OCI-LY7 (cell line): ENCODE measurements around the gene POU2AF2. TPM values are rescaled to one million over a fixed set of nuclear protein-coding genes. Genes with fewer than 3 reads are reported as not detected.

Experiments used
- BruUV-seq: library from RNA; stranded (reverse); fragments of 400-500 nt; replicated peaks from 2 replicates; lab custom pipeline; 2021; lab: Mats Ljungman, UMichigan
- CTCF ChIA-PET: fragments of 300-600 bp; sonication (Branson Sonifier 250); formaldehyde crosslinking; loops from one replicate; lab custom pipeline; 2022; ENCODE audit warnings: antibody characterized with exemption; ENCODE audit not compliant: unreplicated experiment; lab: Charles Lee
- POLR2A ChIA-PET: fragments of 300-600 bp; sonication (Branson Sonifier 250); formaldehyde crosslinking; loops from one replicate; lab custom pipeline; 2022; ENCODE audit warnings: antibody characterized with exemption; lab: Charles Lee
- DNase-seq: peaks from one replicate; pipeline ENCODE4 v3.0.0-alpha.2; 2015; ENCODE audit warnings: low spot score
- H2AFZ ChIP-seq: fragments of 200-600 bp; sonication (generic), shearing (Covaris generic); 2 replicates; pipeline ENCODE4 v1.6.1; 2014; ENCODE audit warnings: mild to moderate bottlenecking, antibody characterized with exemption, low read length, moderate library complexity
- H3K27ac ChIP-seq: fragments of 200-600 bp; sonication (generic); 2 replicates; pipeline ENCODE4 v1.5.1; 2014; ENCODE audit warnings: mixed run types, low read depth, mild to moderate bottlenecking, moderate library complexity, low read length, inconsistent platforms; ENCODE audit not compliant: poor library complexity, severe bottlenecking
- H3K36me3 ChIP-seq: fragments of 200-600 bp; sonication (generic); 2 replicates; pipeline ENCODE4 v1.6.1; 2014; ENCODE audit warnings: mild to moderate bottlenecking, antibody characterized with exemption, low read length, moderate library complexity, mixed read lengths; ENCODE audit not compliant: insufficient read depth
- H3K4me1 ChIP-seq: fragments of 200-600 bp; sonication (generic); 2 replicates; pipeline ENCODE4 v1.5.1; 2014; ENCODE audit warnings: mild to moderate bottlenecking, low read length; ENCODE audit not compliant: insufficient read depth, poor library complexity, severe bottlenecking
- H3K4me2 ChIP-seq: fragments of 200-600 bp; sonication (generic); 2 replicates; pipeline ENCODE4 v1.6.1; 2014; ENCODE audit warnings: mild to moderate bottlenecking, low read length
- H3K4me3 ChIP-seq: fragments of 200-600 bp; sonication (generic); 2 replicates; pipeline ENCODE4 v1.5.1; 2014; ENCODE audit warnings: mild to moderate bottlenecking, low read depth, low read length; ENCODE audit not compliant: poor library complexity, severe bottlenecking
- H3K79me2 ChIP-seq: fragments of 200-600 bp; sonication (generic); 2 replicates; pipeline ENCODE4 v1.6.1; 2016; ENCODE audit warnings: low read depth, mild to moderate bottlenecking, low read length, moderate library complexity, mixed read lengths; ENCODE audit not compliant: insufficient read depth
- H3K9me2 ChIP-seq: fragments of 200-600 bp; sonication (generic); 2 replicates; pipeline ENCODE4 v1.6.1; 2016; ENCODE audit warnings: mild to moderate bottlenecking, low read length, mixed read lengths; ENCODE audit not compliant: insufficient read depth
- H3K9me3 ChIP-seq: fragments of 200-600 bp; sonication (generic); 2 replicates; pipeline ENCODE4 v1.6.1; 2014; ENCODE audit warnings: mild to moderate bottlenecking, mixed run types, low read length, mixed read lengths
- H4K20me1 ChIP-seq: fragments of 200-600 bp; sonication (generic); 2 replicates; pipeline ENCODE4 v1.6.1; 2014; ENCODE audit warnings: mild to moderate bottlenecking, antibody characterized with exemption, low read length, moderate library complexity, mixed read lengths; ENCODE audit not compliant: insufficient read depth
- CTCF ChIP-seq: fragments of 200-600 bp; sonication (generic); conservative IDR thresholded peaks from 2 replicates; pipeline ENCODE4 v1.5.1; 2014; ENCODE audit warnings: mild to moderate bottlenecking, antibody characterized with exemption, low read length, moderate library complexity, mixed read lengths
- EZH2phosphoT487 ChIP-seq: fragments of 200-600 bp; sonication (generic); IDR thresholded peaks from 2 replicates; pipeline ENCODE4 v1.6.1; 2018; ENCODE audit warnings: low read depth, borderline replicate concordance, mild to moderate bottlenecking, mixed run types, antibody characterized with exemption, low read length, moderate library complexity, mixed read lengths
- intact Hi-C: fragments of 100-400 bp; cut with micrococcal nuclease; formaldehyde crosslinking; loops from one replicate; pipeline ENCODE4 v1.10.0; 2022; ENCODE audit not compliant: unreplicated experiment
- total RNA-seq, 2 experiments: library from RNA; depleted of rRNA in 1 of 2; stranded (reverse); fragments of >200 nt in 1 of 2; shearing (Covaris generic) in 1 of 2; gene quantifications; 2 replicates each; pipeline ENCODE4 v1.2.3, GENCODE V29; 2014 to 2022

Gene POU2AF2
- total RNA-seq, 2 experiments from 2014 or later: not detected

- DNase-seq: no peak
- Histone ChIP-seq H3K9me2 (no peaks in the 10 kb centered on the region), H4K20me1 (no peaks in the 10 kb centered on the region), H3K4me1 (peaks cover 7% of the 10 kb centered on the region), H3K9me3 (no peaks in the 10 kb centered on the region), H3K36me3 (no peaks in the 10 kb centered on the region), H3K79me2 (no peaks in the 10 kb centered on the region), H2AFZ (no peak overlapping the region), H3K4me2 (no peak overlapping the region), H3K4me3 (no peak overlapping the region), H3K27ac (no peak overlapping the region)
- ChIA-PET CTCF (no interaction called here), POLR2A (interaction anchor here (0.7 to 1.3 kb wide), 4 partner anchors 9 to 21 kb away, joined by 3 to 5 read pairs (median 4); no protein-coding TSS in a partner anchor)
- no TSS peak for BruUV-seq
- intact Hi-C loops: no loop called here
- TF ChIP-seq EZH2phosphoT487: no peak
- no peak for TF ChIP-seq CTCF
Measured at GRCh38 chr11:111327908-111328624, 82.5 kb downstream of the POU2AF2 start.

- ChIA-PET POLR2A (interaction anchor here (0.6 to 1.0 kb wide), 2 partner anchors 13 to 515 kb away, joined by 3 to 5 read pairs; no protein-coding TSS in a partner anchor), CTCF (no interaction called here)
- DNase-seq: no peak
- Histone ChIP-seq H3K9me3 (no peaks in the 10 kb centered on the region), H3K4me1 (peaks cover 7% of the 10 kb centered on the region), H3K27ac (no peak overlapping the region), H3K79me2 (no peaks in the 10 kb centered on the region), H4K20me1 (no peaks in the 10 kb centered on the region), H3K9me2 (no peaks in the 10 kb centered on the region), H3K4me3 (no peak overlapping the region), H2AFZ (no peak overlapping the region), H3K4me2 (no peak overlapping the region; the same call in 1 of the 2 replicates), H3K36me3 (no peaks in the 10 kb centered on the region)
- no TSS peak for BruUV-seq
- intact Hi-C loops: no loop called here
- TF ChIP-seq EZH2phosphoT487: no peak
- no peak for TF ChIP-seq CTCF
Measured at GRCh38 chr11:111329306-111330204, 84.0 kb downstream of the POU2AF2 start.
